ENCODE results near the gene CHRNA1. TPM values are rescaled to one million over a fixed set of nuclear protein-coding genes. Genes with fewer than 3 reads are reported as not detected.
"Not testable (repeated sequence)": the region's sequence is repeated elsewhere in the genome, so short reads cannot be mapped to it uniquely, and the experiment has no call there.

Gene CHRNA1
- total RNA-seq, 1 donor from 2014 or later: 0.22 TPM

DNA sequence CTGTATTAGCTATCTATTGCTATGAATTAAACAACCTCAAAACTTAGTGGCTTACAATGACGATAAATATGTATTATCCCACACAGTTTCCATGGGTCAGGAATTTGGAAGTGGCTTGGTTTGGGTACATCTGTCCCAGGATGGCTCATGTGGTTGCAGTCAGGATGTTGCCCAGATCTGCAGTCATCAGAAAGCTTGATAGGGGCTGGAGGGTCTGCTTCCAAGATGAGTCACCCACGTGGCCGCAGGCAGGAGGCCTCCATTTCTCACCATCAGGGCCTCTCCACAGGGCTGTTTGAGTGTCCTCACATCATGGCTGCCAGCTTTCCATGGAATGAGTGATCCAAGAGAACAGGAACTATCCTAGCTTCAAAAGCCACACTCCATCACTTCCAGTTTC, 46.4 kb downstream of the CHRNA1 start:
- no peak for DNase-seq (ENCODE audit: low spot score)

- DNase-seq (ENCODE audit: low spot score): no peak
Measured at GRCh38 chr2:174717273-174717672, 47.0 kb downstream of the CHRNA1 start.

DNA sequence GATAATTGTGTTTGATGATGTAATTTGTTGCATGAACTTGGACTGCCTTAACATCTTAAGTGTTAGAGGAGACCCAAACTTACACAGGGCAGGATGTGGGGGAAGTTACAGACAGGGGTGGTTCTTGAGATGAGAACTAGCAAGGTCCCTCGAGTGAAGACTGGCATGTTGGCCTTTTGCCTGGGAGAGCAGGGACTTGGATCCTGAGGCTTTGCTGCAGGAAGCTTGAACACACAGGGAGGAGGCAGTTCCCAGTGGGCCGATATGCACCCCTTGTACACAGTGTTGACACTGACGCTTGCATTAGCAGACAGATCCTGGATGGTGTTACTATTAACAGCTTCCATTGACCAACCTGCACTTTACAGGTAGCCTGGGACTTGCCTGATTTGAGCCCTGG, 47.5 kb downstream of the CHRNA1 start:
- DNase-seq (ENCODE audit: low spot score): no peak

GRCh38 chr2:174713686-174714085, 50.6 kb downstream of the CHRNA1 start:
- DNase-seq (ENCODE audit: low spot score): no peak

- DNase-seq (ENCODE audit: low spot score): no peak
Measured at GRCh38 chr2:174711206-174711605, 53.1 kb downstream of the CHRNA1 start.

DNA sequence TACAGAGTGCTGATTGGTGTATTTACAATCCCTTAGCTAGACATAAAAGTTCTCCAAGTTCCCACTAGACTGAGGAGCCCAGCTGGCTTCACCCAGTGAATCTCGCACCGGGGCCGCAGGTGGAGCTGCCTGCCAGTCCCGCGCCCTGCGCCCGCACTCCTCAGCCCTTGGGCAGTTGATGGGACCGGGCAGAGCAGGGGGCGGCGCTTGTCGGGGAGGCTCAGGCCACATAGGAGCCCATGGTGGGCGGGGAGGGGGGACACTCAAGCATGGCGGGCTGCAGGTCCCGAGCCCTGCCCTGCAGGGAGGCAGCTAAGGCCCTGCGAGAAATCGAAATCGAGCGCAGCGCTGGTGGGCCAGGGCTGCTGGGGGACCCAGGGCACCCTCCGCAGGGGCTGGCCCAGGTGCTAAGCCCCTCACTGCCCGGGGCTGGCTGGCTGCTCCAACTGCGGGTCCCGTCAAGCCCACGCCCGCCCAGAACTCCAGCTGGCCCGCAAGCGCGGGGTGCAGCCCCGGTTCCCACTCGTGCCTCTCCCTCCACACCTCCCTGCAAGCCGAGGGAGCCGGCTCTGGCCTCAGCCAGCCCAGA, 54.8 kb downstream of the CHRNA1 start:
- DNase-seq (ENCODE audit: low spot score): not testable (repeated sequence)

DNA sequence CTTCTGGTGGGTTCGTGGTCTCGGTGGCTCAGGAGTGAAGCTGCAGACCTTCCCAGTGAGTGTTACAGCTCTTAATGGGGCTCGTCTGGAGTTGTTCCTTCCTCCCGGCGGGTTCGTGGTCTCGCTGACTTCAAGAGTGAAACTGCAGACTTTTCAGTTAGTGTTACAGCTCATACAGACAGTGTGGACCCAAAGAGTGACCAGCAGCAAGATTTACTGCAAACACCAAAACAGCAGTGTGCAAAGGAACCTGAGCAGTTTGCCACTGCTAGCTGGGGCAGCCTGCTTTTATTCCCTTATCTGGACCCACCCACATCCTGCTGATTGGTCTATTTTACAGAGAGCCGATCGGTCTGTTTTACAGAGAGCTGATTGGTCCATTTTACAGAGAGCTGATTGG, 55.6 kb downstream of the CHRNA1 start:
- no peak for DNase-seq (ENCODE audit: low spot score)

DNA sequence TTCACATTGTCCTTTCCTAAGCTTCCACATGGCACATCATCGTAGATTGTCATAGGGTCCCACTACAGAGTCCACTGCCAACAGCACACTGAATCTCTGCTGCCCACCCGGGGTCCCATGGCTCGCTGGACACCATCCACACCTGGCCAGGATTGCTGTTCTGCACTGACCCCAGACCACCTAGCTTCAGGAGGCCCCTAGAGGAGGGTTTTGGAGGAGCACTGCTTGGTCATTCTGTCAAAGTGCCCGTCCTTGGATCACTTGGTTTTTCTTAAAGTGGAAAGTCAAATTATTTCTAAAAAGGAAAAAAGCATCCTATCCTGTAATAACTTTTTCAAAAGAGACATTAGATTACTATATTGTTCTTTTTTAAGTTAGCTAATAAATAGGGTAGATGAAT, 59.0 kb downstream of the CHRNA1 start:
- DNase-seq (ENCODE audit: low spot score): no peak

DNA sequence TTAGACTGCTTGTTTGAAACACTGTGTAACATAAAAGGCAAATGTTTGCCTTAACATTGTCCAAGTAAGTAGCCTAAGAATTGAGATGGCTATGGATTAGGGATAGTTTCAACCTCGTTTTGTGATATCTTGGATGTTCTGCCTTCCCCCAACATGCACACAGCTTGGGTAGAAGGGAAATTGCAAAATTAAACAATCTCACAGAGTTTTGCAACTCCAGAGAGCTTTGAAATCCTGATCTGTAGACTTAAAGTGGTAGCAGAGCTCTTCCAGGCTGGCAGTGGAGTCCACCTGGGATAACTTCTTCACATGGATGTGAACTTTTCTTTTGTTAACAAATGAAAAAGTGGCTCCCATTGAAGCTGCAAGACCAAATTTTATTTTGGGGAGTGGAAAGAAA, 59.6 kb downstream of the CHRNA1 start:
- DNase-seq (ENCODE audit: low spot score): no peak

DNA sequence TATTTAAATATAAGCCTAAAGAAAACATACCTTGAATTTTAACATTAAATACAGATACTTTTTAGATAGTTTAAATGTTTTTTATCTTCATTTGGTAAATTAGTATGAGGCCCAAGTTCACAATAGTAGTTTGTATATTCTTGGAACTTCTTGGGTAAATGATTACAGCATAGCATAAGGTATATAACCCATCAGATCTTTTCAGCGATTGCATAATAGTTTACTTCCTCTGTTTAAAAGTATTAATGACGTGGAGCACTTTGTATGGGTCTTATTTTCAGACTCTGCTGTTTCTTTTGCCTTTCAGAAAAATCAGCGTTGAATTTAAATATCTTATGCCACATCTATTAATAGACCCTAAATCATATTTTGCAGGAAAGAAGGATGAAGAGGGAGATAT, 60.2 kb downstream of the CHRNA1 start:
- no peak for DNase-seq (ENCODE audit: low spot score)

- no peak for DNase-seq (ENCODE audit: low spot score)
Measured at GRCh38 chr2:174703430-174703829, 60.8 kb downstream of the CHRNA1 start.

DNA sequence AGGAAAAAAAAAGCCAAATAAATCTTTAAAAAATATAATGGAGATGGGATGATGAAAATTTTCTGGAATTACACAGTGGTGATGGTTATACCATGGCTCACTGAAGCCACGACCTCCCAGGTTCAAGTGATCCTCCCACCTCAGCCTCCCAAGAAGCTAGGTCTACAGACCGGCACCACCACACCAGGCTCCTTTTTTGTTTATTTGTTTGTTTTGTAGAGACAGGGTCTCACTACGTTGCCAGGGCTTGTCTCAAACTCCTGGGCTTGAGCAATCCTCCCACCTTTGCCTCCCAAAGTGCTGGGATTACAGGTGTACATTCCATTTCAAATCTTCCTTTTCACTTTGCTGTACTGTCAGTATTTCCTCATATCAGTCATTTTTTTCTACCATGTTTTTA, 61.7 kb downstream of the CHRNA1 start:
- DNase-seq (ENCODE audit: low spot score): no peak

DNA sequence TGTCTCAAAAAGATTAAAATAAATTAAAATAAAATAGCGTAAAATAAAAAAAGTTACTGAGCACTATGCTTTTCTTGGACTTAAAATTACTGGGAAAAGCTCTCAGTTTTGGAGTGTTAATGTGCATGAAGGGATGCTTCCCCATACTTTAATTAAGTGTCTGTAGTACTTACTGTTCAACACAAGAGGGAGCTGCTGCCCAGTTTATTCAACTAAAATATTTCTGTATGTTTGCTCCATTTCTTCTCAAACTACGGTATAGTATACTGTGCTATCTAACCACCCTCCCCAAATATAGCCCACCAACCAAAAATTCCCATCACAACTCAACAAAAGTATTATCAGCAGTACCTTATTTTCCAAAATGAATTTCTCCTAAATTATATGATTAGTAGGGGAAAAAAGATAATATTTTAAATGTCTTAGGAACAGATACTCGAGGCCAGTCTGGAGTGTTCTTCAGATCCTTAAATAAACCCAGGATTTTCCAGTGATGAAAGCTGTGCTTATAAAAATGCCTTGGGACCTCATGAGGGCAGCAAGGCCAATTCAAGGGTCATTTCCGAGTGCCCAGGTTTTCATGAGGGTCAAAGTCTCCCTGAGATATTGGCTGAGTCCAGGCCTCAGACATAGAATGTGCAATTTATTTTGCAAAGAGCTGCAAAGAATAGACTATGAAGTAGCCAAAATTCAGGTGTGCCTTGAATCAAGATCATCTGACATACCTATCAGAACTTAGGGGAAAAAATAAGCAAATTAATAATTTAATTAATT, 64.1 kb downstream of the CHRNA1 start:
- DNase-seq (ENCODE audit: low spot score): no peak

Other genes with a start within 250 kb of the CHRNA1 start
- 84.0 TPM for gene WIPF1, start 166.7 kb downstream of the CHRNA1 start, total RNA-seq
- 7.0 TPM for gene CHN1, start 240.9 kb upstream of the CHRNA1 start, total RNA-seq

Measured in mesenteric fat pad (tissue), 1 donor.